HepG2 (cell line): ENCODE results near the gene POFUT1.

ENCODE experiments used
- GABPA ChIP-seq, 2 experiments: IDR thresholded peaks; 2 replicates each; pipeline ENCODE4 v1.6.1; 2011 to 2016; ENCODE audit warnings: low read depth in 2 of 2, low read length in 1 of 2, missing biosample characterization in 1 of 2, missing genetic modification characterization in 1 of 2
- NFIC ChIP-seq: IDR thresholded peaks from 2 replicates; pipeline ENCODE4 v1.6.1; 2012; ENCODE audit warnings: mild to moderate bottlenecking, low read length, inconsistent platforms
- PITX1 ChIP-seq: sonication (generic); formaldehyde crosslinking; IDR thresholded peaks from 2 replicates; pipeline ENCODE4 v1.5.1; 2020; ENCODE audit warnings: mild to moderate bottlenecking, missing genetic modification reagents
- YY1 ChIP-seq: IDR thresholded peaks from 2 replicates; pipeline ENCODE4 v1.6.1; 2011; ENCODE audit warnings: low read length, low read depth, moderate library complexity, mild to moderate bottlenecking; ENCODE audit not compliant: insufficient read depth, insufficient replicate concordance
- TF ChIP-seq, protein P1 (sequence below): sonication (generic); formaldehyde crosslinking; IDR thresholded peaks from 2 replicates; pipeline ENCODE4 v1.5.1; 2020; ENCODE audit warnings: mild to moderate bottlenecking, missing genetic modification reagents, moderate library complexity
- TF ChIP-seq, protein P2 (sequence below): sonication (generic); formaldehyde crosslinking; IDR thresholded peaks from 2 replicates; pipeline ENCODE4 v1.5.0; 2020; ENCODE audit warnings: mild to moderate bottlenecking, missing genetic modification reagents, moderate library complexity

DNA sequence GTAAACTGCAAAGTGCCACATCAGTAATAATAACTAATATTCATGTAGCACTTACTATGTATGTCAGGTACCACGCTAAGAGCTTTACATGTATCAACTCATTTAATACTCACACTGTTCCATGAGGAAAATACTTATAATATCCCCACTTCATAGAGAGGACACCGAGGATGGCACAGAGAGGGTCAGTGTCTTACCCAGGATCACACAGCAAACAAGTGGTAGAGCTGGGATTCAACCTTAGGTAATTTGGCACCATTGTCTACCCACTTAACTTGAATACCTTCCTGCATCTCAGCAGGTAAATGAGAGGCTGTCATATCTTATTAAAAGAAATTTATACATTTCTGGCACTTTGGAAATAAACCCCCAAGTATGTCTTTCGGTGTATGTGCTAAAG lies 8.0 kb downstream of the POFUT1 start:
- TF ChIP-seq GABPA (IDR thresholded peaks at IDR 0.05; ENCODE audit: low read depth, low read length) = no peak
- no peak for TF ChIP-seq GABPA (CRISPR knock-in tag; IDR thresholded peaks at IDR 0.05; ENCODE audit: low read depth)
- TF ChIP-seq PITX1 = no peak
- TF ChIP-seq YY1 = no peak
- TF ChIP-seq, protein P1, sequence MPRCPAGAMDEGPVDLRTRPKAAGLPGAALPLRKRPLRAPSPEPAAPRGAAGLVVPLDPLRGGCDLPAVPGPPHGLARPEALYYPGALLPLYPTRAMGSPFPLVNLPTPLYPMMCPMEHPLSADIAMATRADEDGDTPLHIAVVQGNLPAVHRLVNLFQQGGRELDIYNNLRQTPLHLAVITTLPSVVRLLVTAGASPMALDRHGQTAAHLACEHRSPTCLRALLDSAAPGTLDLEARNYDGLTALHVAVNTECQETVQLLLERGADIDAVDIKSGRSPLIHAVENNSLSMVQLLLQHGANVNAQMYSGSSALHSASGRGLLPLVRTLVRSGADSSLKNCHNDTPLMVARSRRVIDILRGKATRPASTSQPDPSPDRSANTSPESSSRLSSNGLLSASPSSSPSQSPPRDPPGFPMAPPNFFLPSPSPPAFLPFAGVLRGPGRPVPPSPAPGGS (CRISPR knock-in tag) = no peak
- no peak for TF ChIP-seq NFIC
- TF ChIP-seq, protein P2, sequence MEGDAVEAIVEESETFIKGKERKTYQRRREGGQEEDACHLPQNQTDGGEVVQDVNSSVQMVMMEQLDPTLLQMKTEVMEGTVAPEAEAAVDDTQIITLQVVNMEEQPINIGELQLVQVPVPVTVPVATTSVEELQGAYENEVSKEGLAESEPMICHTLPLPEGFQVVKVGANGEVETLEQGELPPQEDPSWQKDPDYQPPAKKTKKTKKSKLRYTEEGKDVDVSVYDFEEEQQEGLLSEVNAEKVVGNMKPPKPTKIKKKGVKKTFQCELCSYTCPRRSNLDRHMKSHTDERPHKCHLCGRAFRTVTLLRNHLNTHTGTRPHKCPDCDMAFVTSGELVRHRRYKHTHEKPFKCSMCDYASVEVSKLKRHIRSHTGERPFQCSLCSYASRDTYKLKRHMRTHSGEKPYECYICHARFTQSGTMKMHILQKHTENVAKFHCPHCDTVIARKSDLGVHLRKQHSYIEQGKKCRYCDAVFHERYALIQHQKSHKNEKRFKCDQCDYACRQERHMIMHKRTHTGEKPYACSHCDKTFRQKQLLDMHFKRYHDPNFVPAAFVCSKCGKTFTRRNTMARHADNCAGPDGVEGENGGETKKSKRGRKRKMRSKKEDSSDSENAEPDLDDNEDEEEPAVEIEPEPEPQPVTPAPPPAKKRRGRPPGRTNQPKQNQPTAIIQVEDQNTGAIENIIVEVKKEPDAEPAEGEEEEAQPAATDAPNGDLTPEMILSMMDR (CRISPR knock-in tag) = no peak
